KMS-11 (cell line): ENCODE results near the gene COL25A1.

ENCODE experiments used
- H2AFZ ChIP-seq: fragments of 200-600 bp; sonication (generic); 2 replicates; pipeline ENCODE4 v1.6.1; 2016; ENCODE audit warnings: antibody characterized with exemption, mixed run types, low read depth
- H3K27ac ChIP-seq: fragments of 200-600 bp; sonication (generic); 2 replicates; pipeline ENCODE4 v1.6.1; 2016; ENCODE audit warnings: mild to moderate bottlenecking, mixed run types
- H3K27me3 ChIP-seq: fragments of 200-600 bp; sonication (generic); 2 replicates; pipeline ENCODE4 v1.6.1; 2017; ENCODE audit warnings: mild to moderate bottlenecking, low read depth, mixed run types, moderate library complexity; ENCODE audit not compliant: insufficient read depth
- H3K36me3 ChIP-seq: fragments of 200-600 bp; sonication (generic); 2 replicates; pipeline ENCODE4 v1.6.1; 2017; ENCODE audit warnings: mild to moderate bottlenecking, mixed run types; ENCODE audit not compliant: insufficient read depth
- H3K4me1 ChIP-seq: fragments of 200-600 bp; sonication (generic); 2 replicates; pipeline ENCODE4 v1.6.1; 2016; ENCODE audit warnings: mild to moderate bottlenecking, low read depth, mixed run types; ENCODE audit not compliant: poor library complexity, severe bottlenecking
- H3K4me2 ChIP-seq: fragments of 200-600 bp; sonication (generic); 2 replicates; pipeline ENCODE4 v1.7.0; 2016; ENCODE audit warnings: mild to moderate bottlenecking, mixed run types
- H3K4me3 ChIP-seq: fragments of 200-600 bp; sonication (generic); IDR thresholded peaks from 2 replicates; pipeline ENCODE4 v1.6.1; 2017; ENCODE audit warnings: low read depth, low read length, mixed read lengths; ENCODE audit not compliant: insufficient read depth
- H3K79me2 ChIP-seq: fragments of 200-600 bp; sonication (generic); 2 replicates; pipeline ENCODE4 v1.6.1; 2016; ENCODE audit warnings: low read depth, mixed run types; ENCODE audit not compliant: insufficient read depth
- H3K9ac ChIP-seq: fragments of 200-600 bp; sonication (generic); 2 replicates; pipeline ENCODE4 v1.6.1; 2016; ENCODE audit warnings: mild to moderate bottlenecking, mixed run types
- H4K20me1 ChIP-seq: fragments of 200-600 bp; sonication (generic); 2 replicates; pipeline ENCODE4 v1.6.1; 2016; ENCODE audit warnings: mild to moderate bottlenecking, mixed run types; ENCODE audit not compliant: insufficient read depth
- TF ChIP-seq, protein P1 (sequence below): fragments of 200-600 bp; sonication (generic); conservative IDR thresholded peaks from 2 replicates; pipeline ENCODE4 v1.6.1; 2017; ENCODE audit warnings: low read depth, mild to moderate bottlenecking, antibody characterized with exemption, low read length, moderate library complexity, mixed read lengths

COL25A1 gene

DNA sequence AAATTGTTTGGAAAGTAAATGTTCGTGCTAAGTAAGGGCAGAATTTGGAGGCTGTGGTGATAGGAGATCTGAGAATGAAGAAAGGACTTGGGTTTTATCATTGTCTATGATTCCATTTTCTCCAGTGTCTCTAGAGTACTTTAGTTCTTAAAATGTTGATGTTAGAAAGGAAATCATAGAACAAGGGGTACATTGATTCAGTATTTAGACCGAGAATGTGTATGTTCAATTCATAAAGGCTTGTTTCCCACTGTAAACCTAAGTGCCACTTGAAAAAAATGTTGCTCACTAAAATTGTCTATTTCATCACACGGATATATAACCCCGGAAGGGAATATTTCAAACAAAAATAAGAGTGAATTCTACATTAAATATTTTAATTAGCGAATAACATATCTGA, 380.3 kb downstream of the COL25A1 start:
- Histone ChIP-seq H3K4me3 (no peak overlapping the region), H4K20me1 (no peaks in the 10 kb centered on the region), H2AFZ (no peak overlapping the region), H3K79me2 (no peaks in the 10 kb centered on the region), H3K4me1 (no peaks in the 10 kb centered on the region), H3K9ac (no peak overlapping the region), H3K27me3 (no peaks in the 10 kb centered on the region), H3K36me3 (no peaks in the 10 kb centered on the region), H3K27ac (no peak overlapping the region), H3K4me2 (no peak overlapping the region)
- TF ChIP-seq, protein P1, sequence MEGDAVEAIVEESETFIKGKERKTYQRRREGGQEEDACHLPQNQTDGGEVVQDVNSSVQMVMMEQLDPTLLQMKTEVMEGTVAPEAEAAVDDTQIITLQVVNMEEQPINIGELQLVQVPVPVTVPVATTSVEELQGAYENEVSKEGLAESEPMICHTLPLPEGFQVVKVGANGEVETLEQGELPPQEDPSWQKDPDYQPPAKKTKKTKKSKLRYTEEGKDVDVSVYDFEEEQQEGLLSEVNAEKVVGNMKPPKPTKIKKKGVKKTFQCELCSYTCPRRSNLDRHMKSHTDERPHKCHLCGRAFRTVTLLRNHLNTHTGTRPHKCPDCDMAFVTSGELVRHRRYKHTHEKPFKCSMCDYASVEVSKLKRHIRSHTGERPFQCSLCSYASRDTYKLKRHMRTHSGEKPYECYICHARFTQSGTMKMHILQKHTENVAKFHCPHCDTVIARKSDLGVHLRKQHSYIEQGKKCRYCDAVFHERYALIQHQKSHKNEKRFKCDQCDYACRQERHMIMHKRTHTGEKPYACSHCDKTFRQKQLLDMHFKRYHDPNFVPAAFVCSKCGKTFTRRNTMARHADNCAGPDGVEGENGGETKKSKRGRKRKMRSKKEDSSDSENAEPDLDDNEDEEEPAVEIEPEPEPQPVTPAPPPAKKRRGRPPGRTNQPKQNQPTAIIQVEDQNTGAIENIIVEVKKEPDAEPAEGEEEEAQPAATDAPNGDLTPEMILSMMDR = no peak

DNA sequence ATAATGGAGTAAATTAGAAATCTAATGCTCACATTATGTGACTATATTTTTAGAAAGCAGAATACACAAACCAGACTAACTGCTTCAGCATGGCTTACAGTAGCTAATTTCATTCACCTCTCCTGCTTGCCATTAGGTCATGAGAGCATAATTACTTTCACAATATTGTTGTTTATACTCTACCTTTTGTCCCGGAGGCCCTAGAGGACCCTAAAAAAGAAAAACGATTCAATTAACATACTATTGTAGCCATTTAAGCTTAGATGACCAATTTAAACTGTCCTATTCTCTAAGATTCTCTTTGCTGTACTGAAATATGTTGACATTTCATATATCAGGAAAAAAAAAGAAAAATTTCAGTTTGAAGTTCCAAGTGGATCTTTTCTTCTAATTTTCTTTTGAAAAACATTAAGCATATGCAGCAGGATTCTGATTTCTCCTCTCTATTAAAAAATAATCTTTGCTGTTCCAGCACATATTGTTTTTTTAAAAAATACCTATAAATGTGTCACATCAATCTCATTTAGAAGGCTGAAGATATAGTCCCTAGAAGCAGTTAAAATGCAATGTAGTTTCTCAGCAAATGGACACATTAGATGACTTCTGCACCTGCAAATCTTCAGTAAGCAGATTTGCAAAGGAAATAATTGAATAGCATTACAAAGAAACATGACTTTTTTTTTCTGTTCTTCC, 381.9 kb downstream of the COL25A1 start:
- Histone ChIP-seq H3K4me2 (no peak overlapping the region), H3K27me3 (no peaks in the 10 kb centered on the region)

DNA sequence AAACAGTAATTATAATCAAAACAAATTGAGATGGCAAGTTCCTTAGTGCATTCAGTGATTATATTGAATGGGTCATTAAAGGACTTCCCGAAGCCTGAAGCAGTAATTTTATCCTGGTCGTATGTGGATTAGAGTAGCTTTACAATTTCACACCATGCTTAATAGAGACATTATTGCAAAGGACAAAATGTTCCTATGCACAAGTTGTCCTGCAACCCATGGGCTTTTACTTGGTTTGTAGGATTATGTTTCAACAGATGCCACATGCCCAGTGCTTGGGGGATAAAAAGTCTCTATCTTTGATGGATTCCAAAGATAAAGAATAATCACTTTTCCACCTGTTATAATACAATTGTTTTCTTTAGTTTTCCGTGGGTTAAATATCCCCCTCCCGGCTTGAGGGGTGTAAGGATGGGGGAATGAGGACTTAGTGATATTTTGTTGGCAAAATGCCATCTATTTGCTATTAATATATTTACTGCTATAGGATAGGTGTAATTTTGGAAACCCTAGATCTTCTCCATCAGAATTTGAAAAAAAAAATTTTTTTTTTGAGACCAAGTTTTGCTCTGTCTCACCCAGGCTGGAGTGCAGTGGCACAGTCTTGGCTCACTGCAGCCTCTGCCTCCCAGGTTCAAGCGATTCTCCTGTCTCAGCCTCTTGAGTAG, 383.1 kb downstream of the COL25A1 start:
- H3K4me3 ChIP-seq = no peak overlapping the region
- no peak overlapping the region for H3K4me2 ChIP-seq
- H2AFZ ChIP-seq = no peak overlapping the region
- H3K9ac ChIP-seq = no peak overlapping the region
- H3K27me3 ChIP-seq = no peaks in the 10 kb centered on the region
- H3K4me1 ChIP-seq = no peaks in the 10 kb centered on the region
- H4K20me1 ChIP-seq = no peaks in the 10 kb centered on the region
- H3K79me2 ChIP-seq = no peaks in the 10 kb centered on the region
- no peak overlapping the region for H3K27ac ChIP-seq
- no peaks in the 10 kb centered on the region for H3K36me3 ChIP-seq
- TF ChIP-seq, protein P1 = no peak

More for the DNA sequence above, 381.9 kb downstream of the COL25A1 start:
- Histone ChIP-seq H3K27ac (no peak overlapping the region), H3K9ac (no peak overlapping the region), H3K79me2 (no peaks in the 10 kb centered on the region), H3K4me3 (no peak overlapping the region), H3K36me3 (no peaks in the 10 kb centered on the region), H4K20me1 (no peaks in the 10 kb centered on the region), H3K4me1 (no peaks in the 10 kb centered on the region), H2AFZ (no peak overlapping the region)
- TF ChIP-seq, protein P1 = no peak

DNA sequence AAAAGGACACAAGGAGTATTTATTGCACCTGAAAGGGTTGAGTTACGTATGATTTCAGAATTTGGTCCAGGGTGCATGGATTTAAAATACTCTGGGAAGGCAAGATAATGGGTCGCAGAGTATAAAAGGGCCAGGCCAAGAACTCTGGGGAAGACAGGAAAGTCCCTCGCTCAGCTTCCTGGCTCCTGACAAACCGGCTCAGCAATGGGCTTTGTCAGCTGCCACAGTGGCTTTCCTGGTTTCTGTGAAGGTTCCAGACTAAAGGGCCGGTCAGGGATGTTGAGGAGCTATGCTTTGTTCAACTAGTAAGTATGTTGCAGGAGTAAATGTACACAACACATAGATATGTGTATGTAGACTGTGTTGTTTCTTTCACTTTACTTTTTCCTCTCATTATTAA, 385.2 kb downstream of the COL25A1 start:
- no peak overlapping the region for H3K9ac ChIP-seq
- H4K20me1 ChIP-seq = no peaks in the 10 kb centered on the region
- TF ChIP-seq, protein P1 = no peak
- no peak overlapping the region for H3K4me2 ChIP-seq
- H3K4me1 ChIP-seq = no peaks in the 10 kb centered on the region
- H3K79me2 ChIP-seq = no peaks in the 10 kb centered on the region
- no peaks in the 10 kb centered on the region for H3K36me3 ChIP-seq
- no peak overlapping the region for H3K4me3 ChIP-seq
- H2AFZ ChIP-seq = no peak overlapping the region
- no peaks in the 10 kb centered on the region for H3K27me3 ChIP-seq
- no peak overlapping the region for H3K27ac ChIP-seq
